Kidney epithelial cell (primary cell): ENCODE measurements around the gene SFT2D2. TPM values are rescaled to one million over a fixed set of nuclear protein-coding genes. Genes with fewer than 3 reads are reported as not detected.

ENCODE experiments used
- DNase-seq: peaks from one replicate; pipeline ENCODE4 v3.0.0-alpha.2; 2010; ENCODE audit warnings: low read depth
- H3K27me3 ChIP-seq: 2 replicates; pipeline ENCODE4 v1.6.0; 2011; ENCODE audit warnings: low read length; ENCODE audit not compliant: control insufficient read depth, insufficient read depth
- H3K36me3 ChIP-seq: 2 replicates; pipeline ENCODE4 v1.5.1; 2011; ENCODE audit warnings: low read length; ENCODE audit not compliant: control insufficient read depth, insufficient read depth
- H3K4me3 ChIP-seq: 2 replicates; pipeline ENCODE4 v1.5.1; 2011; ENCODE audit warnings: low read depth, mild to moderate bottlenecking, control low read depth, low read length
- total RNA-seq: library from RNA; depleted of rRNA; stranded (reverse); fragments of >200 nt; gene quantifications from 2 replicates; pipeline ENCODE4 v1.2.3, GENCODE V29; 2015
- TF ChIP-seq, protein P1 (sequence below): IDR thresholded peaks from 2 replicates; pipeline ENCODE4 v1.5.1; 2011; ENCODE audit warnings: mild to moderate bottlenecking, moderate library complexity, low read length, control low read depth, inconsistent platforms; ENCODE audit not compliant: insufficient read depth, poor library complexity, severe bottlenecking

Gene SFT2D2
- total RNA-seq, 1 donor from 2014 or later = 42.1 TPM

DNA sequence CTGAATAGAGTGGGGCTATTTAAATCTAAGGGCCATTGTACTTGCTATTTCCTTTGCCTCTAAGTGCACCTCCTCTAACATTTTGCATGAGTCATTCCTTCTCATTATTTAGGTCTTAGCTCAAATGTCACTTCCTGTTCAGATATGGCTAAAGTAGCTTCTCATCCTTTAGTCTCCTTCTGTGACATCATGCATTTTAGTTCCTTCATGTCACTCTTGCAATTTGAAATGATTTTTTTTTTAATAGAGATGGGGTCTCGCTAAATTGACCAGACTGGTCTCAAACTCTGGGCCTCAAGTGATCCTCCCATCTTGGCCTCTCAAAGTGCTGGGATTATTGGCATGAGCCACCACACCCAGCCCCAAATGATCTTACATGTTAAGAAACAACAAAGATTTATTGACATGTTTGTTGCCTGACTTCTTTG is 61.4 kb downstream of the SFT2D2 start:
- TF ChIP-seq, protein P1, sequence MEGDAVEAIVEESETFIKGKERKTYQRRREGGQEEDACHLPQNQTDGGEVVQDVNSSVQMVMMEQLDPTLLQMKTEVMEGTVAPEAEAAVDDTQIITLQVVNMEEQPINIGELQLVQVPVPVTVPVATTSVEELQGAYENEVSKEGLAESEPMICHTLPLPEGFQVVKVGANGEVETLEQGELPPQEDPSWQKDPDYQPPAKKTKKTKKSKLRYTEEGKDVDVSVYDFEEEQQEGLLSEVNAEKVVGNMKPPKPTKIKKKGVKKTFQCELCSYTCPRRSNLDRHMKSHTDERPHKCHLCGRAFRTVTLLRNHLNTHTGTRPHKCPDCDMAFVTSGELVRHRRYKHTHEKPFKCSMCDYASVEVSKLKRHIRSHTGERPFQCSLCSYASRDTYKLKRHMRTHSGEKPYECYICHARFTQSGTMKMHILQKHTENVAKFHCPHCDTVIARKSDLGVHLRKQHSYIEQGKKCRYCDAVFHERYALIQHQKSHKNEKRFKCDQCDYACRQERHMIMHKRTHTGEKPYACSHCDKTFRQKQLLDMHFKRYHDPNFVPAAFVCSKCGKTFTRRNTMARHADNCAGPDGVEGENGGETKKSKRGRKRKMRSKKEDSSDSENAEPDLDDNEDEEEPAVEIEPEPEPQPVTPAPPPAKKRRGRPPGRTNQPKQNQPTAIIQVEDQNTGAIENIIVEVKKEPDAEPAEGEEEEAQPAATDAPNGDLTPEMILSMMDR = no peak
- no peak for DNase-seq
- no peaks in the 10 kb centered on the region for H3K27me3 ChIP-seq
- no peak overlapping the region for H3K4me3 ChIP-seq
- H3K36me3 ChIP-seq = no peaks in the 10 kb centered on the region

DNA sequence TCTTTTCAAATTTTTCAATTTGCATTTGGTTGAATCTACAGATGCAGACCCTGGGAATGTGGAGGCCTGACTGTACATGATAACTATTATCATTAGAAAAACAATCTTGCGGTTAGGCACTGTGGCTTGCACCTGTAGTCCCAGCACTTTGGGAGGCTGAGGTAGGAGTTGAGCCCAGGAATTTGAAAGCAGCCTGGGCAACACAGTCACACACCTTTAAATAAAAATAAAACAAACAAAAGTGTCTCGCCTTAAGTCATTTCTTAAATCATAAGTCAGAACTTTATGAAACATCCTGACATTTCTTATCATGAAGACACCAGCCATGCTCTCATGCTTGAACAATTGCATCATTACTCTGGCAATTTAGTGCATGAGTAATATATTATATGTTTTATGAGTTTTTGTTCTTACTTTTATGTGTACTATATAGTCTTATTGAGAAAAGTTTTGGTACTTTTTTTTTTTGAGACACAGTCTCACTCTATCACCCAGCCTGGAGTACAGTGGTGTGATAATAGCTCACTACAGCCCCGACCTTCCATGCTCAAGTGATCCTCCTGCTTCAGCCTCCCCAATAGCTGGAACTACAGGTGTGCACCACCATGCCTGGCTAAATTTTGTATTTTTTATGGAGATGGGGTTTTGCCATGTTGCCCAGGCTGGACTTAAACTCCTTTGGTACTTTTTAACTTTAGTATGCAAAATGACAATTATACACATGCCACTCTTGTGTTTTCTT is 62.7 kb downstream of the SFT2D2 start:
- no peaks in the 10 kb centered on the region for H3K27me3 ChIP-seq
- H3K4me3 ChIP-seq = no peak overlapping the region
- TF ChIP-seq, protein P1 = no peak
- H3K36me3 ChIP-seq = no peaks in the 10 kb centered on the region
- no peak for DNase-seq

DNA sequence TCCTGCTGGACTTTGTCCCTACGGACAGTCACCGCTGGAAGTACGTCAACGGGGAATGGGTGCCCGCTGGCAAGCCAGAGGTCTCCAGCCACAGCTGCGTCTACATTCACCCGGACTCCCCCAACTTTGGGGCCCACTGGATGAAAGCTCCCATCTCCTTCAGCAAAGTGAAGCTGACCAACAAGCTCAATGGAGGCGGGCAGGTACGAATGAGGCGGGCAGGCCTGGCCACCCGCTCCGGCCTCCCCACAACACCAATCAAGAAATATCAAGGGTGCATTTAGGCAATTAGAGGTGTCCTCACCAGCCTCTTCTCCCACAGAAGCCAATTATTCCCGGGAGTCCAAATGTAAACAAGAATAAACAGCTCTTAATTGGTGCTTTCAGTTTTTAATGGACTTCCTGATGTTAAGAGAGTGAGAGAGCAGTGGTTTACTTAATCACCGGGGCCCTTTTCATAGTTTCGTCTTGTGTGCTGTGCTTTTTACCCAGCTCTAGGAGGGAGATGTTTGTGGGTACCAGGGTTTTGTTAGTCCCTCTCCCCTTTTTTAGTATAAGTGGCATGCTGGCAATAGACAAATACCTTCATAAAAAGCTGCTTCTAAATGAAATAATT is 65.5 kb downstream of the SFT2D2 start:
- no peaks in the 10 kb centered on the region for H3K27me3 ChIP-seq
- TF ChIP-seq, protein P1 = no peak
- no peak for DNase-seq
- no peaks in the 10 kb centered on the region for H3K36me3 ChIP-seq
- H3K4me3 ChIP-seq = no peak overlapping the region

DNA sequence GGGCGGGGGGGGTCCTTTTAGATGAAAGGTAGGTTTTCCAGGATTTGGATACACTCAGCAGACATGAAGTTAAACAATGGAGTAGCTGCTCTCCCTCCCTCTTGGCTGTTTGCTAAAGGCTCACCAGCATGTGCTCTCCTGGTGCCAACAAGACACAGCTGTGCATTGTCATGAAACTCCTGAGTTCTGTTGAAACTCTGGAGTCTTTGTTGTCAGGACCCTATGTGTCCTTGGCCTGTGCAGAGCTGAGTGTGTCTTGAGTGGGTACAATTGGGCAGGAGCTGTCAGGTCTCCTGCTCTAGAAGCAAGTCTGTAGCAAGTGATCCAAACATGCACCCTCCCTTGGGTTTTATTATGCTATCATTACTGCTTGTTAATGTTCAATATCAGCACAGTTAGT is 67.6 kb downstream of the SFT2D2 start:
- no peak for DNase-seq
- Histone ChIP-seq H3K4me3 (no peak overlapping the region), H3K36me3 (no peaks in the 10 kb centered on the region), H3K27me3 (no peaks in the 10 kb centered on the region)
- TF ChIP-seq, protein P1 = no peak

DNA sequence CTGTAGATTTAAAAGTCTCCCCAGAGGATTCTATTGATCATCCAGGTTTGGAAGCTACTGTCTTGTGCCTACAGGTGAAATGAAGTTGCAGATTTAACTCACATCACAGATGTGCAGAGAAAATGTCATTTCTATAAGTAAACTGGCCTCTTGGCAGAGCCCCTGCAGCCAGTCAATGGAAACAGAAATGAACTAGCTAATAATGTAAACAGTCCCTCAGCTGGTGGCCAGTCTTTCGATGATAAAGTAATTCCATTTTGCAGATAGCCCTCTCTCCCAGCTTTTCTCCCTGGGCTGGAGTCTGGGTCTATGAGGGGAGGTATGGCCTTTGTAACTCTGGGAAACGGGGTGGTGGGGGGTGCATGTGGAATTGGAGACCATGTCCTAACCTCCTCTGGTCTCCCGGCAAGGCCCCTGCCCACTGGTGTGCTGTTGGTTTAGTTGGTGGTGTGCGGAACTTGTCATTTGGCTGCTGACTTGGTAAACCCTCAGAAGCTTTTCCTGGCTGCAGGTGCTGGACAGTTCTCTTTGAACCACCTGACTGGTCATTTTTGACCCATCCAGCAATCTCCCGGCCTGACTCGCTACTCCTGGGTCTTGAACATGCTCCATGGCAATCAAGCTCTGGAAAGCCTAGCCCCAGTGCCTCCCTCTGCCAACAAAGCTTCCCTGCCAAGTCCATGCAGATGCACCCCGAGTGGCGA is 69.8 kb downstream of the SFT2D2 start:
- Histone ChIP-seq H3K36me3 (no peaks in the 10 kb centered on the region), H3K4me3 (no peak overlapping the region), H3K27me3 (no peaks in the 10 kb centered on the region)
- TF ChIP-seq, protein P1 = no peak
- no peak for DNase-seq
